ENCODE data around the gene CST7. TPM values are rescaled to one million over a fixed set of nuclear protein-coding genes. Genes with fewer than 3 reads are reported as not detected.

Gene CST7
- total RNA-seq, 1 experiment from 2014 or later = not detected

- ChIA-PET CTCF (no interaction called here), POLR2A (no interaction called here)
- H3K4me3 Mint-ChIP-seq = no peak overlapping the region
- TF ChIP-seq FOXJ3 (CRISPR knock-in tag; IDR thresholded peaks at IDR 0.05; ENCODE audit: borderline replicate concordance) (no peak), ETV6 (CRISPR knock-in tag; IDR thresholded peaks at IDR 0.05) (no peak)
- H3K27ac Mint-ChIP-seq = no peak overlapping the region
- DNase-seq (ENCODE audit: low spot score) (no peak), ATAC-seq (no peak)
- no peaks in the 10 kb centered on the region for H3K4me1 Mint-ChIP-seq
- H3K27me3 Mint-ChIP-seq (ENCODE audit: low read depth) = no peaks in the 10 kb centered on the region; the same call in none of the 2 replicates
- peaks cover 18% of the 10 kb centered on the region for H3K36me3 Mint-ChIP-seq
- H3K9me3 Mint-ChIP-seq = peaks cover 47% of the 10 kb centered on the region
Observed at GRCh38 chr20:24937579-24937978, 11.5 kb upstream of the CST7 start.

GRCh38 chr20:24938498-24938897 lies 10.6 kb upstream of the CST7 start:
- H3K36me3 Mint-ChIP-seq = peaks cover 18% of the 10 kb centered on the region
- peaks cover 44% of the 10 kb centered on the region for H3K9me3 Mint-ChIP-seq
- no peaks in the 10 kb centered on the region for H3K4me1 Mint-ChIP-seq
- H3K27me3 Mint-ChIP-seq (ENCODE audit: low read depth) = no peaks in the 10 kb centered on the region; the same call in none of the 2 replicates
- no peak for DNase-seq (ENCODE audit: low spot score)
- ChIA-PET POLR2A (no interaction called here), CTCF (no interaction called here)
- H3K4me3 Mint-ChIP-seq = no peak overlapping the region
- TF ChIP-seq JUN (CRISPR knock-in tag; IDR thresholded peaks at IDR 0.05) (no peak), MYBL2 (CRISPR knock-in tag; IDR thresholded peaks at IDR 0.05) (no peak), NFYB (CRISPR knock-in tag; conservative IDR thresholded peaks at IDR 0.05; ENCODE audit: low read depth) (no peak), ZNF671 (CRISPR knock-in tag; IDR thresholded peaks at IDR 0.05) (no peak)
- H3K27ac Mint-ChIP-seq = no peak overlapping the region
- no peak for ATAC-seq

GRCh38 chr20:24939036-24939435 lies 10.0 kb upstream of the CST7 start:
- Mint-ChIP-seq H3K36me3 (peaks cover 18% of the 10 kb centered on the region), H3K9me3 (peaks cover 44% of the 10 kb centered on the region), H3K4me1 (no peaks in the 10 kb centered on the region), H3K27ac (no peak overlapping the region), H3K4me3 (no peak overlapping the region), H3K27me3 (ENCODE audit: low read depth) (no peaks in the 10 kb centered on the region; the same call in none of the 2 replicates)
- no peak for DNase-seq (ENCODE audit: low spot score)
- TF ChIP-seq ZNF219 (CRISPR knock-in tag; IDR thresholded peaks at IDR 0.05; ENCODE audit: borderline replicate concordance) (no peak), NR2C2 (CRISPR knock-in tag; IDR thresholded peaks at IDR 0.05) (no peak), TEAD4 (CRISPR knock-in tag; IDR thresholded peaks at IDR 0.05) (no peak), MYBL2 (CRISPR knock-in tag; IDR thresholded peaks at IDR 0.05) (no peak), NFYB (CRISPR knock-in tag; conservative IDR thresholded peaks at IDR 0.05; ENCODE audit: low read depth) (no peak), GABPB1 (CRISPR knock-in tag; IDR thresholded peaks at IDR 0.05) (no peak), OVOL2 (CRISPR knock-in tag; IDR thresholded peaks at IDR 0.05; ENCODE audit: borderline replicate concordance) (no peak), SMAD4 (CRISPR knock-in tag; IDR thresholded peaks at IDR 0.05) (no peak), PREB (CRISPR knock-in tag; IDR thresholded peaks at IDR 0.05; ENCODE audit: borderline replicate concordance) (no peak), FOXP1 (CRISPR knock-in tag; IDR thresholded peaks at IDR 0.05; ENCODE audit: borderline replicate concordance) (no peak), TEAD1 (CRISPR knock-in tag; IDR thresholded peaks at IDR 0.05) (no peak), MAX (CRISPR knock-in tag; IDR thresholded peaks at IDR 0.05) (no peak), GRHL2 (CRISPR knock-in tag; IDR thresholded peaks at IDR 0.05; ENCODE audit: insufficient replicate concordance, severe bottlenecking) (no peak), ZNF263 (CRISPR knock-in tag; IDR thresholded peaks at IDR 0.05; ENCODE audit: low read depth) (no peak), MXD4 (CRISPR knock-in tag; IDR thresholded peaks at IDR 0.05; ENCODE audit: borderline replicate concordance) (no peak), NFE2L1 (CRISPR knock-in tag; IDR thresholded peaks at IDR 0.05) (no peak)
- TF ChIP-seq, protein P1, sequence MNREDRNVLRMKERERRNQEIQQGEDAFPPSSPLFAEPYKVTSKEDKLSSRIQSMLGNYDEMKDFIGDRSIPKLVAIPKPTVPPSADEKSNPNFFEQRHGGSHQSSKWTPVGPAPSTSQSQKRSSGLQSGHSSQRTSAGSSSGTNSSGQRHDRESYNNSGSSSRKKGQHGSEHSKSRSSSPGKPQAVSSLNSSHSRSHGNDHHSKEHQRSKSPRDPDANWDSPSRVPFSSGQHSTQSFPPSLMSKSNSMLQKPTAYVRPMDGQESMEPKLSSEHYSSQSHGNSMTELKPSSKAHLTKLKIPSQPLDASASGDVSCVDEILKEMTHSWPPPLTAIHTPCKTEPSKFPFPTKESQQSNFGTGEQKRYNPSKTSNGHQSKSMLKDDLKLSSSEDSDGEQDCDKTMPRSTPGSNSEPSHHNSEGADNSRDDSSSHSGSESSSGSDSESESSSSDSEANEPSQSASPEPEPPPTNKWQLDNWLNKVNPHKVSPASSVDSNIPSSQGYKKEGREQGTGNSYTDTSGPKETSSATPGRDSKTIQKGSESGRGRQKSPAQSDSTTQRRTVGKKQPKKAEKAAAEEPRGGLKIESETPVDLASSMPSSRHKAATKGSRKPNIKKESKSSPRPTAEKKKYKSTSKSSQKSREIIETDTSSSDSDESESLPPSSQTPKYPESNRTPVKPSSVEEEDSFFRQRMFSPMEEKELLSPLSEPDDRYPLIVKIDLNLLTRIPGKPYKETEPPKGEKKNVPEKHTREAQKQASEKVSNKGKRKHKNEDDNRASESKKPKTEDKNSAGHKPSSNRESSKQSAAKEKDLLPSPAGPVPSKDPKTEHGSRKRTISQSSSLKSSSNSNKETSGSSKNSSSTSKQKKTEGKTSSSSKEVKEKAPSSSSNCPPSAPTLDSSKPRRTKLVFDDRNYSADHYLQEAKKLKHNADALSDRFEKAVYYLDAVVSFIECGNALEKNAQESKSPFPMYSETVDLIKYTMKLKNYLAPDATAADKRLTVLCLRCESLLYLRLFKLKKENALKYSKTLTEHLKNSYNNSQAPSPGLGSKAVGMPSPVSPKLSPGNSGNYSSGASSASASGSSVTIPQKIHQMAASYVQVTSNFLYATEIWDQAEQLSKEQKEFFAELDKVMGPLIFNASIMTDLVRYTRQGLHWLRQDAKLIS (CRISPR knock-in tag; IDR thresholded peaks at IDR 0.05; ENCODE audit: borderline replicate concordance) = no peak
- TF ChIP-seq, protein P2, sequence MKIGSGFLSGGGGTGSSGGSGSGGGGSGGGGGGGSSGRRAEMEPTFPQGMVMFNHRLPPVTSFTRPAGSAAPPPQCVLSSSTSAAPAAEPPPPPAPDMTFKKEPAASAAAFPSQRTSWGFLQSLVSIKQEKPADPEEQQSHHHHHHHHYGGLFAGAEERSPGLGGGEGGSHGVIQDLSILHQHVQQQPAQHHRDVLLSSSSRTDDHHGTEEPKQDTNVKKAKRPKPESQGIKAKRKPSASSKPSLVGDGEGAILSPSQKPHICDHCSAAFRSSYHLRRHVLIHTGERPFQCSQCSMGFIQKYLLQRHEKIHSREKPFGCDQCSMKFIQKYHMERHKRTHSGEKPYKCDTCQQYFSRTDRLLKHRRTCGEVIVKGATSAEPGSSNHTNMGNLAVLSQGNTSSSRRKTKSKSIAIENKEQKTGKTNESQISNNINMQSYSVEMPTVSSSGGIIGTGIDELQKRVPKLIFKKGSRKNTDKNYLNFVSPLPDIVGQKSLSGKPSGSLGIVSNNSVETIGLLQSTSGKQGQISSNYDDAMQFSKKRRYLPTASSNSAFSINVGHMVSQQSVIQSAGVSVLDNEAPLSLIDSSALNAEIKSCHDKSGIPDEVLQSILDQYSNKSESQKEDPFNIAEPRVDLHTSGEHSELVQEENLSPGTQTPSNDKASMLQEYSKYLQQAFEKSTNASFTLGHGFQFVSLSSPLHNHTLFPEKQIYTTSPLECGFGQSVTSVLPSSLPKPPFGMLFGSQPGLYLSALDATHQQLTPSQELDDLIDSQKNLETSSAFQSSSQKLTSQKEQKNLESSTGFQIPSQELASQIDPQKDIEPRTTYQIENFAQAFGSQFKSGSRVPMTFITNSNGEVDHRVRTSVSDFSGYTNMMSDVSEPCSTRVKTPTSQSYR (CRISPR knock-in tag; IDR thresholded peaks at IDR 0.05) = no peak
- no peak for ATAC-seq
- ChIA-PET POLR2A (no interaction called here), CTCF (no interaction called here)
